Measurements from ENCODE around the gene TAF1C. TPM values are rescaled to one million over a fixed set of nuclear protein-coding genes. Genes with fewer than 3 reads are reported as not detected.

TAF1C gene
- total and polyA plus RNA-seq, 2 of the 8 experiments (the other 6 are each of a cell fraction or from before 2014, with no cell fraction given), result 44.6 to 63.8 TPM

DNA sequence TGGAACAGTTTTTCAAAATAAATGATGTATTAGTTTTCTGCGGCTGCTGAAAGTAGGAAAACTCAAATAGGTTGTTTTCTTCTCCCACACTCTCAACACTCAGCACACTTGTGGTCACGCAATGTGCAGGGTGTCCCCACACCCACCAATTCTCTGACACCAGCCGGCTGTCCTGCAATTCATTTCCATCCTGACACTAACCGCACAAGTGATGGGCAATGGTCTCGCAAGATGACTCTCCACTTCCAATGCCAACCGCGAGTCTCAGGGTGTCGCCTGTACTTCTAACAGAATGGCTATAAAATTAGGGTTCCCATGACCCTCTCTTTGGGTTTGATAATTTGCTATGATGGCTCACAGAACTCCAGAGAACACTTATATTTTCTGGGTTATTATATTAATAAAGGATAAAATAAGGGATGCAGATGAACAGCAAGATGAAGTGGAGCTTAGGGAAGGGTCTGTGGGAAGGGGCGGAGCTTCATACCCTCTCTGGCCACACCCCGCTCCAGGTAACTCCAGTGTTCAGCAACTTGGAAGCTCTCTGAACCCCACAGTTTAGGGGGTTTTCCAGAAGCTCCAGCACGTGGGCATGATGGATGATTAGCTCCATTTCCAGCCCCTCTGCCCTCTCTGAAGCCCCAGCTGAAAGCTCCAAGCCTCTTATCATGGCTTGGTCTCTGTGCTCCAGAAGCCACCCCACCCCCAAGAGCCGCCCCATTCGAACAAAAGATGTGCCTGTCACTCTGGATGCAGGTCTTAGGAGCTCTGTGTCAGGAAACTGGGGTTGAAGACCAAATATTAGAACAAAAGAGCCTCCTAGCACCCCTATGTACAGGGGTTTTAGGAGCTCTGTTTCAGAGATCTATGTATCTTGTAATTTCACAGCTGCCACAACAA lies 19.8 kb downstream of the TAF1C start:
- no peak overlapping the region for H3K27ac ChIP-seq (ENCODE audit: low read depth, low read length)
- no peaks in the 10 kb centered on the region for H3K36me3 ChIP-seq (ENCODE audit: control insufficient read depth in 2 of 4, insufficient read depth in 4 of 4, low read length in 3 of 4)
- no peak overlapping the region for H3K9ac ChIP-seq (replicated peaks in 1 of 4; ENCODE audit: extremely low read depth in 1 of 4, low read depth in 3 of 4, low read length in 3 of 4)
- H3K9me3 ChIP-seq (ENCODE audit: insufficient read depth in 2 of 2, low read depth in 1 of 2, low read length in 1 of 2), result no peaks in the 10 kb centered on the region
- H3K14ac ChIP-seq (ENCODE audit: insufficient read length), result no peak overlapping the region
- POLR2A ChIA-PET (ENCODE audit: partially characterized antibody), result interaction anchor here (1.0 to 5.4 kb wide), 2 partner anchors 11 to 20 kb away, joined by 6 to 35 read pairs; partner anchors contain the start of gene TAF1C
- H4K8ac ChIP-seq (ENCODE audit: extremely low read depth, insufficient read depth, low read length), result no peak overlapping the region
- H4K5ac ChIP-seq (ENCODE audit: insufficient read length, low read depth, low read length), result no peak overlapping the region
- no peak overlapping the region for H3K56ac ChIP-seq (replicated peaks; ENCODE audit: insufficient read length, low read depth, low read length)
- no peaks in the 10 kb centered on the region for H3K79me1 ChIP-seq (ENCODE audit: low read depth, low read length)
- H3K4ac ChIP-seq (replicated peaks; ENCODE audit: insufficient read length, low read depth, low read length), result no peak overlapping the region
- H4K91ac ChIP-seq (replicated peaks; ENCODE audit: insufficient read length, low read length), result no peak overlapping the region
- no peak overlapping the region for H3K23ac ChIP-seq (ENCODE audit: insufficient read length)
- no peaks in the 10 kb centered on the region; a peak in 1 of 7 replicates for H3K27me3 ChIP-seq (replicated peaks in 1 of 4; ENCODE audit: control insufficient read depth in 3 of 4, extremely low read depth in 1 of 4, insufficient read depth in 3 of 4, low read length in 3 of 4)
- CTCF ChIA-PET (ENCODE audit: partially characterized antibody), result interaction anchor here (0.7 to 3.6 kb wide), 10 partner anchors 10 to 213 kb away, joined by 3 to 25 read pairs (median 4); partner anchors contain the start of genes MBTPS1 and TAF1C
- peak overlapping the region; percentile 99 for H2AFZ ChIP-seq (ENCODE audit: low read length)
- H3K79me2 ChIP-seq (ENCODE audit: control insufficient read depth in 1 of 2, insufficient read depth in 2 of 2, low read length in 2 of 2), result no peaks in the 10 kb centered on the region
- no peaks in the 10 kb centered on the region for H3K4me1 ChIP-seq (replicated peaks in 1 of 4; ENCODE audit: control insufficient read depth in 3 of 4, insufficient read depth in 4 of 4, low read length in 3 of 4)
- no peak overlapping the region for H2BK120ac ChIP-seq (replicated peaks; ENCODE audit: low read depth, low read length)
- no peak overlapping the region for H2BK12ac ChIP-seq (ENCODE audit: low read depth, low read length)
- no peak overlapping the region for H3K4me3 ChIP-seq (ENCODE audit: extremely low read depth in 1 of 4, insufficient read depth in 2 of 4, low read depth in 3 of 4, low read length in 4 of 4)
- H2BK15ac ChIP-seq (ENCODE audit: low read length), result no peak overlapping the region
- H3K18ac ChIP-seq (ENCODE audit: extremely low read depth, low read length), result no peak overlapping the region
- no peak for DNase-seq (ENCODE audit: low read depth in 1 of 2, low spot score in 2 of 2)
- 78% methylated on average over 13 of the region's 13 CpGs; no CpG with 5 or more reads in 1 of the 2 experiments for WGBS, 2 experiments (ENCODE audit: extremely low coverage in 1 of 2, insufficient coverage in 1 of 2, insufficient read length in 1 of 2, insufficient replicate concordance in 2 of 2, low coverage in 1 of 2, low lambda C conversion rate in 2 of 2, missing lambda C conversion rate in 1 of 2)
- peak overlapping the region in 1 of 2 experiments; percentile 50; a peak in 1 of 4 replicates for H3K4me2 ChIP-seq (ENCODE audit: insufficient read depth in 1 of 2, low read depth in 2 of 2, low read length in 2 of 2)
- peaks cover 2% of the 10 kb centered on the region; the same call in 1 of the 2 replicates for H3K23me2 ChIP-seq (ENCODE audit: low read depth, low read length)
- FAIRE-seq, result no peak
- no peak overlapping the region for H2AK5ac ChIP-seq (ENCODE audit: low read depth, low read length)
- H2BK20ac ChIP-seq (ENCODE audit: low read length), result no peak overlapping the region
- no peak overlapping the region for H2BK5ac ChIP-seq (ENCODE audit: low read depth, low read length)
- no peaks in the 10 kb centered on the region for H4K20me1 ChIP-seq (replicated peaks in 1 of 2; ENCODE audit: control insufficient read depth in 1 of 2, insufficient read depth in 2 of 2, low read length in 2 of 2)
- no peak for TF ChIP-seq SRF (IDR thresholded peaks at IDR 0.05; ENCODE audit: low read depth, low read length)
- TF ChIP-seq MAFK (IDR thresholded peaks at IDR 0.05; ENCODE audit: low read depth, low read length), result no peak
- TF ChIP-seq YY1 (IDR thresholded peaks at IDR 0.05; ENCODE audit: low read depth, low read length), result no peak
- no peak for TF ChIP-seq CEBPB (IDR thresholded peaks at IDR 0.05; ENCODE audit: low read depth, low read length)
- no peak for TF ChIP-seq RBBP5 (IDR thresholded peaks at IDR 0.05; ENCODE audit: borderline replicate concordance, low read depth, low read length)
- TF ChIP-seq ZNF274 (IDR thresholded peaks at IDR 0.05; ENCODE audit: borderline replicate concordance, extremely low read depth, low read length), result no peak
- TF ChIP-seq, protein P1, sequence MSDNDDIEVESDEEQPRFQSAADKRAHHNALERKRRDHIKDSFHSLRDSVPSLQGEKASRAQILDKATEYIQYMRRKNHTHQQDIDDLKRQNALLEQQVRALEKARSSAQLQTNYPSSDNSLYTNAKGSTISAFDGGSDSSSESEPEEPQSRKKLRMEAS (IDR thresholded peaks at IDR 0.05), result no peak
- TF ChIP-seq CBX8 (IDR thresholded peaks at IDR 0.05; ENCODE audit: borderline replicate concordance, low read depth, low read length), result no peak
- TF ChIP-seq NANOG (IDR thresholded peaks at IDR 0.05; ENCODE audit: insufficient read depth, low read depth, low read length, poor library complexity, severe bottlenecking), result no peak
- TF ChIP-seq, protein P2, sequence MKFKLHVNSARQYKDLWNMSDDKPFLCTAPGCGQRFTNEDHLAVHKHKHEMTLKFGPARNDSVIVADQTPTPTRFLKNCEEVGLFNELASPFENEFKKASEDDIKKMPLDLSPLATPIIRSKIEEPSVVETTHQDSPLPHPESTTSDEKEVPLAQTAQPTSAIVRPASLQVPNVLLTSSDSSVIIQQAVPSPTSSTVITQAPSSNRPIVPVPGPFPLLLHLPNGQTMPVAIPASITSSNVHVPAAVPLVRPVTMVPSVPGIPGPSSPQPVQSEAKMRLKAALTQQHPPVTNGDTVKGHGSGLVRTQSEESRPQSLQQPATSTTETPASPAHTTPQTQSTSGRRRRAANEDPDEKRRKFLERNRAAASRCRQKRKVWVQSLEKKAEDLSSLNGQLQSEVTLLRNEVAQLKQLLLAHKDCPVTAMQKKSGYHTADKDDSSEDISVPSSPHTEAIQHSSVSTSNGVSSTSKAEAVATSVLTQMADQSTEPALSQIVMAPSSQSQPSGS (IDR thresholded peaks at IDR 0.05; ENCODE audit: low read length), result no peak
